Stimulated activated CD8-positive, alpha-beta memory T cell treated with anti-CD3 and anti-CD28 coated beads, Interleukin-15, amount 100 ng/mL, for 4 hours (primary cell): Measurements from ENCODE around the gene RUNX1.

ENCODE experiments used
- DNase-seq, 2 donors: peaks; one replicate each; pipeline ENCODE4 v3.0.0-alpha.2; 2020; ENCODE audit warnings: low read depth in 2 of 2

The RUNX1 gene

DNA sequence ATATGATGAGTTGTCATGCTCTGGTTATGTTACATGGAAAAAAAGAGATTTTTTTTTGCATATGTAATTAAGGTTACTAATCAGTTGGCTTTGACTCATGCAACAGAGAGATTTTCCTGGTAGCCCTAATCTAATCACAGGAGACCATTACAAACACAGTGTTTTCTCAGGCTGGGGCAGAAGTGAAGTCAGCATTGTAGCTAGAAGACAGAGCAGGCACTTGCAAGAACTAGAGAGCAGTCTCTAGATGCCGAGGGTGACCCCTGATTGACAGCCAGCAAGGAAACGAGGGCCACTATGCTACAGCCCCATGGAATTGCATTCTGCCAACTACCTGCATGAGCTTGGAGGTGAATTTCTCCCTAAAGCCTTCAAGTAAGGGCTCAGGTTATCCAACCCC is 151.3 kb downstream of the RUNX1 start:
- no peak for DNase-seq

DNA sequence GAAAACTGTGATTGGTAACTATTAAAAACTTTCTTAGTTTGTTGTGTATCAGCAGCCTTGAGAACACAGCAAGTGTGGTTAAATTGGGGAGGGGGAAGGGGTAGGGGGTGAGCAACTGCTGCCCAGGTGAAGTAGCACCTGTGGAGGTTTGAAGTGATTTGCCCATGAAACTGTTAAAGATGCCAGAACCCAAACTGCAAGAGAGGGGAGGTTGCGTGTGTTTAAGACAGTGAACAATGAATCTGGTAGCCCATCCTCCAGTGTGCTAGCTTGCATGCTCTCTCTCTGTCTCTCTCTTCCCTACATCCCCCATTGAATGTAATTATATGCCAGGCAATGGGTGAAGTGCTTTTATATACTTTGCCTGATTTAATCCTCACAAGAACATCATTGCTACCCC is 154.7 kb downstream of the RUNX1 start:
- DNase-seq: no peak

DNA sequence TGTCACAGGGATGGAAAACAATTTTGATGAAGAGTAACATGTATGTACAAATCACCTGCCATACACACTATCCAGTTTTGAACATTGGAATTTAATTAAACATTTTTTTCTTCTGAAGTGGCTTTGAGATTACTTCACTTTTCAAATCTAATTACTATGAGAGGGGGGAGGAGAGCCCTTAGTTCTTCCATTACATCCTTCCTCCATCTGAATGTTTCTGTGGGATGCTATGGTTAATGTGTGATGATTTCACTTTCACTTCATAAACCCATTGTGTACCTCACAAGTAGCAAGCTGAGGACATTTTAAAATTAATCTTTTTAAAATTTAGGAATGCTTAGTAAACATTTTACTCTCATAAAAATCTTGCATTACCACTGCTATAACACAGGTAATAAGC is 156.9 kb downstream of the RUNX1 start:
- no peak for DNase-seq

GRCh38 chr21:34891613-34891943 is 157.5 kb downstream of the RUNX1 start:
- DNase-seq: no peak

GRCh38 chr21:34890724-34891612 is 158.1 kb downstream of the RUNX1 start:
- DNase-seq: no peak

DNA sequence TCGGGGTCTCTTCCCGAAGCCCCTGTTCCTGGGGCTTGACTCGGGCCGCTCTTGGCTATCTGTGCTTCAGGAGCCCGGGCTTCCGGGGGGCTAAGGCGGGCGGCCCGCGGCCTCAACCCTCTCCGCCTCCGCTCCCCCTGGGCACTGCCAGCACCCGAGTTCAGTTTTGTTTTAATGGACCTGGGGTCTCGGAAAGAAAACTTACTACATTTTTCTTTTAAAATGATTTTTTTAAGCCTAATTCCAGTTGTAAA is 158.7 kb downstream of the RUNX1 start:
- no peak for DNase-seq

- DNase-seq: peak; percentile 46 to 68
Measured at GRCh38 chr21:34889676-34890469, 159.2 kb downstream of the RUNX1 start.

- DNase-seq: peak in 1 of 2 donors; percentile 38
Measured at GRCh38 chr21:34889320-34889675, 159.8 kb downstream of the RUNX1 start.

GRCh38 chr21:34888569-34889319 is 160.4 kb downstream of the RUNX1 start:
- peak; percentile 68 to 72 for DNase-seq

DNA sequence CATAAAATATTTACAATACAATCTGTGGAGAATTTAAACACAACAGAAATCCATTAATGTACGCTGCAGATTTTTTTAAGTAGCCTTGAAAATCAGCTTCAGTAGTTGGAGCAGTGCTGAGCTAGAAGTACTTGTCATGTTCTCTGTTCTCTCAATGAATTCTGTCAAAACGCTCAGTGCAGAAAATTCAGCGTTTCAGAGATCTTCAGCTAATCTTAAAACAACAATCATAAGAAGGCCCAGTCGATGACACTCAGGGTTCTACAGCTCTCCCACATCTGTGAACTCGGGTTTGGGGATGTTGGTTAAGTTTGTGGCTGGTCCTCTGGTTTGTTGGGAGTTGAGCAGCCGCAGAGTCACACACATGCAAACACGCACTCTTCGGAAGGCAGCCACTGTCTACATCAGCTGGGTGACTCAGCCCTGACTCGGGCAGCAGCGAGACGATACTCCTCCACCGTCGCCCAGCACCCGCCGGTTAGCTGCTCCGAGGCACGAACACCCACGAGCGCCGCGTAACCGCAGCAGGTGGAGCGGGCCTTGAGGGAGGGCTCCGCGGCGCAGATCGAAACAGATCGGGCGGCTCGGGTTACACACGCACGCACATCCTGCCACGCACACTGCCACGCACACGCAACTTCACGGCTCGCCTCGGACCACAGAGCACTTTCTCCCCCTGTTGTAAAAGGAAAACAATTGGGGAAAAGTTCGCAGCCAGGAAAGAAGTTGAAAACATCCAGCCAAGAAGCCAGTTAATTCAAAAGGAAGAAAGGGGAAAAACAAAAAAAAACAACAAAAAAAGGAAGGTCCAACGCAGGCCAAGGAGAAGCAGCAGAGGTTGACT is 161.2 kb downstream of the RUNX1 start:
- DNase-seq: peak; percentile 84 to 87

DNA sequence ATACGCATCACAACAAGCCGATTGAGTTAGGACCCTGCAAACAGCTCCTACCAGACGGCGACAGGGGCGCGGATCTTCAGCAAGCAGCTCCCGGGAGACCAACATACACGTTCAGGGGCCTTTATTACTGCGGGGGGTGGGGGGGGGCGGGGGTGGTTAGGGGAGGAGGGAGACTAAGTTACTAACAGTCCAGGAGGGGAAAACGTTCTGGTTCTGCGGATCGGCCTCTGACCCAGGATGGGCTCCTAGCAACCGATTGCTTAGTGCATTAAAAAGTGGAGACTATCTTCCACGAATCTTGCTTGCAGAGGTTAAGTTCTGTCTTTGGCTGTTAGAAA is 162.0 kb downstream of the RUNX1 start:
- DNase-seq: no peak

- no peak for DNase-seq
Measured at GRCh38 chr21:34886240-34887104, 162.6 kb downstream of the RUNX1 start.

DNA sequence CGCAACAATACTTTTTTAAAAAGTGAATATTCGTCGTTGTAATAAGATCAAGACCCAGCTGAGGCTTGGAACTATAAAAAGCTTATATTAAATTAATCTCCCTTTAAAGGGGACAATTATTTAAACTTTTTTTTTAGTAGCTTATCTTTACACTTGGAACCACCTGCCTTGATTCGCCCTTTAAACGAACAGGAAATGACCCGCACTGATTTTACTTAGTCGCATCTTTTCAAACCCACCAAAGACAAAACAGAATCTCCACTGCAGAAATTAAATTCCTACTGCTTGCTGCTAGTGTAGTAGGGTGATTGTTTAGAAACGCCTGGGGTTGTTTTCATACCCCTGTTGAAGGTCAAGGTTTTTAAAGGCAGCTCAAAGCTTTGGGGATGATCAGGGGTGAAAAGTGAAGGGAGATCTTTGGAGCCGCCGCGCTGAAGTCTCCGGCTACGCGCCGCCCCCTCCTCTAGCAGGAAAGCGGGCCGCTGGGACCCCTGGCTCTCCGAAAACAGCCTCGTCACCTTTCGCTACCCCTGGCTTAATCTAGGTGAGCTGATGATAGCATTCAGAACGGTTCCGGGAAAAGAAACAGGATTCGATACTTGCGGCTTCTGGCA is 163.4 kb downstream of the RUNX1 start:
- no peak for DNase-seq

- no peak for DNase-seq
Measured at GRCh38 chr21:34885125-34885524, 164.0 kb downstream of the RUNX1 start.

- no peak for DNase-seq
Measured at GRCh38 chr21:34884346-34884929, 164.7 kb downstream of the RUNX1 start.

DNA sequence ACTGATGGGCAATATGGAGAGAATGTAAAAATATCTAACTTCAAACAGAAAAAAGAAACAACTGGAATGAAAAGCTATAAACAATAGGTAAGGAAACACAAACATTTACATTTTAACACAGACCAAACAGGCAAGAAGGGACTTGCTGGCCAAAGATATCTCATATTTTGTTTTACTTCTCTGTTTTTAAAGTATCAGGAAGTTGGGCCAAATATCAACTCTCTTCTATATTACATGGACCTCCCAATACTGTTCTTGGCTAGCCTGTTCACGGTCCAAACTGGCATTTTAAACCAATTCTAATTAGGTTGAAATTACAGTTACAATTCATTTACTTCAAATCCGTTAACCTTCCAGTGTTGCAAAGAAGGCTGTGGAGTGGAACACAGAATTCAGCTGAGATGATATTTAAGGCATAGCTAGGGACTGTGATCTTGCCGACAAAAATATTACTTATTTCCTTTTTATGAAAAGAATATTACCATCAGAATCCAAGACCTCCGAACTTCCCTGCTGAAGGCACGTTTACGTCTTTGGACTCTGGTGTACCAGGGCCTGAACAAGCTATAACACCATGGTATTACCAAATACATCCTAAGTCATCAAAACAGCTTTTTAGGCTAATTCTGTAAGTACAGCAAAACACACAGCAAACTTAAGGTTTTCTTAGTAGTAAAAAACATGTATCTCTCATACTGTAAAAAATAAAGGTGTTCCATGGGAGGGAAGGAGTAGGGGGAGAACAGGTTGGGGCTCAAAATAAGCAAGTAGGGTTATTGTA is 165.4 kb downstream of the RUNX1 start:
- DNase-seq: no peak

DNA sequence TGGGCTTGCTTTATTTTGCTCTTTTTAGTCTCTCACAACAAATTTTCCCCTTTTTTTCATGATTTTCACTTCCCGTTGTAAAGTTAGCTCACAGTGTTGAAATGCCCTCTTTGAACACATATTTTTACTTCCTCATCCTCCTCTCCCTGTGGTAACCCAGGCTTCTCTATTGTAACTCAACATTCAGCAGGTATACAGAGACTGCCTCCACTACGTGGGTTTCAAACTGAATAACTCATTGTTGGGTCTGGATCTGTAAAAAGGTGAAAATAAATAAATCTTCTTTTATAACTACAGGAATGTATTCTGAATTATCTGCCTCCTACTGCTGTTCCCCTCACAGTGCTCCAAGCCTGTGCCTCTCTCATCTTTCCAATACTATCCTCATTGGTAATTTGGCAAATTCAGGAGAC is 166.4 kb downstream of the RUNX1 start:
- DNase-seq: no peak

DNA sequence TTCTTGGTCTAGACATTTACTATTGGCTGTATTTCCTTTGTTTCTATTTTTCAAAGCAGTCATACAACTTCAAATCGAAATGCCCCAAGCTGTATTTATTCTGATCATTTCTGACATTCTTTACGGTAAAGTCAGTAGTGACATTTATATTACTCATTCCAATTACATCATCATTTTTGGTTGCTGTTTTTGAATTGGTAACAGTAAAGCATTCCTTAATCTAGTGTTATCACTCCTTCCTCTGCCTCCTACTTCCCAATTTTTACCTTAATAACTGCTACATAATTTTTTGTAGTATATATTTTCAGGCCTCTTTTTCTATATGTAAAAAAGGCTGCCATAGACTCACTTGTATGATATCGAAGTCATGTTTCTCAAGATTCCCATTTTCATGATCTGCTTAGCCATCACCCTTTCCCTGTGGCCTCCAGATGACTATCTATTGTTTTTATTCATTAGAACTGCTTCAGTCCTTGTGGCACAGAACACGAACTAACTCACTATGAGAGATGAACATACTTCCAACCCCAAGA is 167.2 kb downstream of the RUNX1 start:
- no peak for DNase-seq

DNA sequence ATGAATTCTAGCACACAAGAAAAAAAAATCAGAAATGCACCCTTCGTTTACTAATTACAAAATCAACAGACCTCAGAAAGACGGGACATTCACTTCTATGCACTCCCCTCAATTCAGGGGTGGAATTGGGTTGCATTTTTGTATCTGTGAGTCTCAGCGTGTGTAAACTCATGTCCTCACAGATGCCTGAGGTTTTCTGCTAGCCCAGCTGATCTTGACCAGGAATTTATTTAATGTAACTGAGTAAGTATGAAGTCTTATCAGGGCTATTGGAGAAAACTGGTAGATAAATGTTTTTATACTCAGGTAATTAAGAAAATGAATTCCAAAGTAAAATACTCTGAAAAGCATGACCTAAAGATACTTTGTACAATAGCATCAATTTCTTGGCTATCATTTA is 167.7 kb downstream of the RUNX1 start:
- DNase-seq: no peak
